Heart right ventricle (tissue), 16 donors: ENCODE results near the gene JCAD. TPM values are rescaled to one million over a fixed set of nuclear protein-coding genes. Genes with fewer than 3 reads are reported as not detected.

Experiments
- ATAC-seq, 8 donors: fragments of 200-7000 bp; cut with Tn5 transposase; one replicate each; pipeline ENCODE4 v1.9.1; 2020; ENCODE audit warnings: mild to moderate bottlenecking in 8 of 8, moderate library complexity in 8 of 8, moderate number of reproducible peaks in 1 of 8
- DNase-seq, 2 donors: peaks; one replicate each; pipeline ENCODE4 v3.0.0-alpha.2; 2020
- H3K27ac ChIP-seq, 10 donors: fragments of 200-600 bp; sonication (generic) in 2 of 10; one replicate each; pipeline versions ENCODE4 v1.5.0 to v1.8.0; 2020 to 2022; ENCODE audit warnings: mild to moderate bottlenecking in 3 of 10
- H3K27me3 ChIP-seq, 7 donors: fragments of 200-600 bp; one replicate each; pipeline ENCODE4 v1.8.0; 2021 to 2022; ENCODE audit warnings: mild to moderate bottlenecking in 2 of 7
- H3K36me3 ChIP-seq, 9 donors: fragments of 200-600 bp; sonication (generic) in 1 of 9; one replicate each; pipeline versions ENCODE4 v1.5.0 to v1.8.0; 2020 to 2022; ENCODE audit warnings: mild to moderate bottlenecking in 2 of 9
- H3K4me1 ChIP-seq, 9 donors: fragments of 200-600 bp; sonication (generic) in 1 of 9; one replicate each; pipeline versions ENCODE4 v1.5.0 to v1.8.0; 2020 to 2022; ENCODE audit warnings: mild to moderate bottlenecking in 4 of 9
- H3K4me3 ChIP-seq, 10 donors: fragments of 200-600 bp; sonication (generic) in 2 of 10; one replicate each; pipeline versions ENCODE4 v1.5.0 to v1.8.0; 2020 to 2022; ENCODE audit warnings: mild to moderate bottlenecking in 7 of 10, moderate library complexity in 2 of 10
- H3K9me3 ChIP-seq, 11 donors: fragments of 200-600 bp in 10 of 11; sonication (generic) in 2 of 11; one replicate each; pipeline versions ENCODE4 v1.5.0 to v1.8.0; 2013 to 2022; ENCODE audit warnings: mild to moderate bottlenecking in 2 of 11, control low read depth in 1 of 11, moderate library complexity in 1 of 11
- CTCF ChIP-seq, 9 donors: fragments of 200-600 bp; sonication (generic) in 2 of 9; IDR thresholded peaks; one replicate each; pipeline versions ENCODE4 v1.5.0 to v1.8.0; 2021 to 2022; ENCODE audit warnings: antibody characterized with exemption in 9 of 9, mild to moderate bottlenecking in 5 of 9, moderate library complexity in 1 of 9
- WGBS, 2 donors: extraction: QIAGEN DNeasy Blood & Tissue Kit; methylation state at CpG; one replicate each; pipeline ENCODE4 v1.1.7; 2013; ENCODE audit warnings: inconsistent platforms in 1 of 2; 5-methylcytosine and 5-hydroxymethylcytosine counted together
- intact Hi-C, 10 donors: fragments of 100-400 bp; cut with DNase I; formaldehyde crosslinking; loops; one replicate each; pipeline versions ENCODE4 v1.11.1 to v1.14.2; 2022
- polyA plus RNA-seq, 2 donors: library from polyadenylated mRNA; stranded (reverse); fragments of 200-250 nt; gene quantifications; one replicate each; pipeline ENCODE4 v1.2.3, GENCODE V29; 2013
- total RNA-seq, 10 donors: library from RNA; stranded (reverse); fragmentation: NEBNext Ultra II Directional in 3 of 10; extraction: Animal tissue kit (Norgen Biotek cat#: 25700) in 3 of 10; gene quantifications; one replicate each; pipeline versions ENCODE4 v1.2.1 to v1.2.4, GENCODE V29; 2021 to 2023
- donor health status: Arrhythmogenic right ventricular cardiomyopathy.
- donor health status: ischemic (EF 13 %, LVEDD 7.1; RV severe dilation, severe dysfunction).
- donor health status: healthy with polysubstance abuse.
- donor health status: DM: no; HTN: yes; CAD: no.
- donor health status: DM: no; HTN: no; CAD: no.
- donor health status: ischemic (EF 25% LVEDD 6.9; RV normal size, moderate dysfunction).
- donor health status: ischemic (EF 25% LVEDD 5.7; RV mildly dilated, moderate dysfunction).
- donor health status: healthy.
- donor health status: DM: yes; HTN: yes; CAD: no.
- donor health status: Ischemic cardiomyopathy.
- donor health status: ischemic (EF 35%, LVEDD 5.7; RV mildly dilated, moderate dysfunction).
- donor health status: nonischemic (EF 11% LVEDD 7.7; RV severe dilation, severe dysfunction).
- donor health status: DM: yes; HTN: yes; CAD: no.
- donor health status: PGD.
- donor health status: ischemic (EF 29% LVEDD 5.4; RV normal size, mild dysfunction).
- donor health status: nonischemic (EF 23%, LVEDD 6.1; RV moderate dilation, normal function).

The JCAD gene
- total and polyA plus RNA-seq, 12 donors, result 7.7 to 39.8 (median 19.7) TPM

- Histone ChIP-seq H3K4me1 (no peaks in the 10 kb centered on the region), H3K27me3 (peaks cover 0 to 6% (median 0%) of the 10 kb centered on the region in 7 donors), H3K27ac (no peak overlapping the region), H3K36me3 (no peaks in the 10 kb centered on the region), H3K9me3 (no peaks in the 10 kb centered on the region), H3K4me3 (no peak overlapping the region)
- DNase-seq, result no peak
- 87 to 88% methylated on average over 1 of the region's 1 CpG for WGBS, 2 donors
- intact Hi-C loops, result no loop called here
- TF ChIP-seq CTCF (IDR thresholded peaks at IDR 0.05), result no peak
- no peak for ATAC-seq
Measured at GRCh38 chr10:30079408-30079807, 20.0 kb upstream of the JCAD start.

- WGBS, 2 donors, result 92 to 94% methylated on average over 6 of the region's 6 CpGs
- Histone ChIP-seq H3K36me3 (no peaks in the 10 kb centered on the region), H3K4me1 (peaks cover 0 to 6% (median 0%) of the 10 kb centered on the region in 9 donors), H3K4me3 (no peak overlapping the region), H3K9me3 (no peaks in the 10 kb centered on the region), H3K27ac (no peak overlapping the region), H3K27me3 (peaks cover 0 to 8% (median 0%) of the 10 kb centered on the region in 7 donors)
- TF ChIP-seq CTCF (IDR thresholded peaks at IDR 0.05), result no peak
- intact Hi-C loops, result no loop called here
- no peak for ATAC-seq
- DNase-seq, result no peak
Measured at GRCh38 chr10:30075481-30075880, 16.1 kb upstream of the JCAD start.

- peaks cover 0 to 11% (median 0%) of the 10 kb centered on the region in 9 donors for H3K4me1 ChIP-seq
- no peaks in the 10 kb centered on the region for H3K36me3 ChIP-seq
- DNase-seq (no peak), ATAC-seq (no peak)
- intact Hi-C loops, result no loop called here
- peaks cover 0 to 6% (median 0%) of the 10 kb centered on the region in 7 donors for H3K27me3 ChIP-seq
- H3K4me3 ChIP-seq, result no peak overlapping the region
- no peak overlapping the region for H3K27ac ChIP-seq
- no peaks in the 10 kb centered on the region for H3K9me3 ChIP-seq
- TF ChIP-seq CTCF (IDR thresholded peaks at IDR 0.05), result no peak
Measured at GRCh38 chr10:30074933-30075332, 15.5 kb upstream of the JCAD start.

- Histone ChIP-seq H3K4me3 (no peak overlapping the region), H3K4me1 (peaks cover 0 to 16% (median 0%) of the 10 kb centered on the region in 9 donors), H3K36me3 (no peaks in the 10 kb centered on the region), H3K9me3 (no peaks in the 10 kb centered on the region), H3K27me3 (peaks cover 0 to 6% (median 0%) of the 10 kb centered on the region in 7 donors), H3K27ac (no peak overlapping the region)
- ATAC-seq, result no peak
- 67 to 84% methylated on average over 2 of the region's 2 CpGs for WGBS, 2 donors
- DNase-seq, result no peak
- intact Hi-C loops, result no loop called here
- TF ChIP-seq CTCF (IDR thresholded peaks at IDR 0.05), result no peak
Measured at GRCh38 chr10:30074090-30074489, 14.7 kb upstream of the JCAD start.

GRCh38 chr10:30073767-30074060, 14.3 kb upstream of the JCAD start:
- WGBS, 2 donors, result 75 to 85% methylated on average over 4 of the region's 4 CpGs
- TF ChIP-seq CTCF (IDR thresholded peaks at IDR 0.05), result no peak
- ATAC-seq (no peak), DNase-seq (no peak)
- Histone ChIP-seq H3K27me3 (peaks cover 0 to 6% (median 0%) of the 10 kb centered on the region in 7 donors), H3K27ac (no peak overlapping the region), H3K4me1 (peaks cover 0 to 16% (median 0%) of the 10 kb centered on the region in 9 donors), H3K4me3 (no peak overlapping the region), H3K9me3 (no peaks in the 10 kb centered on the region), H3K36me3 (no peaks in the 10 kb centered on the region)
- intact Hi-C loops, result no loop called here
